Neural crest cell (in vitro differentiated cells): ENCODE measurements around the gene UGT2B10. TPM values are rescaled to one million over a fixed set of nuclear protein-coding genes. Genes with fewer than 3 reads are reported as not detected.
"Not testable (repeated sequence)": the region's sequence is repeated elsewhere in the genome, so short reads cannot be mapped to it uniquely, and the experiment has no call there.

Experiments
- DNase-seq: peaks from one replicate; pipeline ENCODE4 v3.0.0; 2021; ENCODE audit warnings: low read depth, mixed read lengths, low spot score
- H3K27ac Mint-ChIP-seq: one replicate; pipeline ENCODE4 v1.8.0; 2021; ENCODE audit warnings: mild to moderate bottlenecking, mixed read lengths; ENCODE audit not compliant: unreplicated experiment
- H3K27me3 Mint-ChIP-seq: 2 replicates; pipeline ENCODE4 v1.8.0; 2021; ENCODE audit warnings: low read depth, mild to moderate bottlenecking, mixed read lengths
- H3K36me3 Mint-ChIP-seq: 2 replicates; pipeline ENCODE4 v1.8.0; 2021; ENCODE audit warnings: low read depth, mild to moderate bottlenecking, mixed read lengths
- H3K4me1 Mint-ChIP-seq: 2 replicates; pipeline ENCODE4 v1.8.0; 2021; ENCODE audit warnings: mixed read lengths
- H3K4me3 Mint-ChIP-seq: one replicate; pipeline ENCODE4 v1.8.0; 2021; ENCODE audit warnings: mild to moderate bottlenecking, mixed read lengths
- H3K9me3 Mint-ChIP-seq: 2 replicates; pipeline ENCODE4 v1.8.0; 2021; ENCODE audit warnings: mixed read lengths
- total RNA-seq: library from RNA; stranded (reverse); gene quantifications from 2 replicates; pipeline ENCODE4 v1.2.1, GENCODE V29; 2021
- TF ChIP-seq, protein P1 (sequence below): fragments of 200-600 bp; sonication (generic); conservative IDR thresholded peaks from 2 replicates; pipeline ENCODE4 v1.5.0; 2021; ENCODE audit warnings: antibody characterized with exemption, mild to moderate bottlenecking

UGT2B10 gene
- total RNA-seq, 1 donor from 2014 or later = not detected

DNA sequence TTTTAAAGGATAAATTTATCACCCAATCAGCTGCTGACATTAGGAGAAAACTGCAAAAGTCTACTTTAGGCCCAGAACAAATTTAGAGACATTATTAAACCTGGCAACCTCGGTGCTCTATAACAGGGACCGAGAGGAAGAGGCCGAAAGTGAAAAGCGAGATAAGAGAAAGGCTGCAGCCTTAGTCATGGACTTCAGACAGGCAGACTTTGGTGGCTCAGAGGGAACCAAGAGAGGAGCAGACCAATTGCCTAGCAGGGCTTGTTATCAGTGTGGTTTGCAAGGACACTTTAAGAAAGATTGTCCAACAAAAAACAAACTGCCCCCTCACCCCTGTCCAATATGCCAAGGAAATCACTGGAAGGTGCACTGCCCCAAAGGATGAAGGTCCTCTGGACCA lies 12.8 kb upstream of the UGT2B10 start:
- Mint-ChIP-seq H3K27ac (no peak overlapping the region), H3K36me3 (no peaks in the 10 kb centered on the region), H3K4me1 (peaks cover 8% of the 10 kb centered on the region), H3K9me3 (peaks cover 2% of the 10 kb centered on the region), H3K4me3 (no peak overlapping the region), H3K27me3 (no peaks in the 10 kb centered on the region)
- TF ChIP-seq, protein P1, sequence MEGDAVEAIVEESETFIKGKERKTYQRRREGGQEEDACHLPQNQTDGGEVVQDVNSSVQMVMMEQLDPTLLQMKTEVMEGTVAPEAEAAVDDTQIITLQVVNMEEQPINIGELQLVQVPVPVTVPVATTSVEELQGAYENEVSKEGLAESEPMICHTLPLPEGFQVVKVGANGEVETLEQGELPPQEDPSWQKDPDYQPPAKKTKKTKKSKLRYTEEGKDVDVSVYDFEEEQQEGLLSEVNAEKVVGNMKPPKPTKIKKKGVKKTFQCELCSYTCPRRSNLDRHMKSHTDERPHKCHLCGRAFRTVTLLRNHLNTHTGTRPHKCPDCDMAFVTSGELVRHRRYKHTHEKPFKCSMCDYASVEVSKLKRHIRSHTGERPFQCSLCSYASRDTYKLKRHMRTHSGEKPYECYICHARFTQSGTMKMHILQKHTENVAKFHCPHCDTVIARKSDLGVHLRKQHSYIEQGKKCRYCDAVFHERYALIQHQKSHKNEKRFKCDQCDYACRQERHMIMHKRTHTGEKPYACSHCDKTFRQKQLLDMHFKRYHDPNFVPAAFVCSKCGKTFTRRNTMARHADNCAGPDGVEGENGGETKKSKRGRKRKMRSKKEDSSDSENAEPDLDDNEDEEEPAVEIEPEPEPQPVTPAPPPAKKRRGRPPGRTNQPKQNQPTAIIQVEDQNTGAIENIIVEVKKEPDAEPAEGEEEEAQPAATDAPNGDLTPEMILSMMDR = no peak
- DNase-seq = no peak

DNA sequence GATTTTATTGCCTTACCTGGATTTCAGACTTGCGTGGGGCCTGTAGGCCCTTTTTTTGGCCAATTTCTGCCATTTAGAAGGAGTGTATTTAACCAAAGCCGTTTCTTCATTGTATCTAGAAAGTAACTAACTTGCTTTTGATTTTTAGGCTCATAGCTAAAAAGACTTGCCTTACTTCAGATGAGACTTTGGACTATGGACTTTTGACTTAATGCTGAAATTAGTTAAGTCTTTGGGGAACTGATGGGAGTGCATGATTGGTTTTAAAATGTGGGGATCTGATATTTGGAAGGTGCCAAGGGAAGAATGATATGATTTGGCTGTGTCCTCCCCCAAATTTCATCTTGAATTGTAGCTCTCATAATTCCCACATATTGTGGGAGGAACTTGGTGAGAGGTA lies 7.7 kb upstream of the UGT2B10 start:
- peaks cover 8% of the 10 kb centered on the region for H3K4me1 Mint-ChIP-seq
- TF ChIP-seq, protein P1 = no peak
- H3K4me3 Mint-ChIP-seq = no peak overlapping the region
- no peak overlapping the region for H3K27ac Mint-ChIP-seq
- peaks cover 4% of the 10 kb centered on the region for H3K36me3 Mint-ChIP-seq
- peaks cover 8% of the 10 kb centered on the region for H3K9me3 Mint-ChIP-seq
- no peaks in the 10 kb centered on the region for H3K27me3 Mint-ChIP-seq
- DNase-seq = no peak

DNA sequence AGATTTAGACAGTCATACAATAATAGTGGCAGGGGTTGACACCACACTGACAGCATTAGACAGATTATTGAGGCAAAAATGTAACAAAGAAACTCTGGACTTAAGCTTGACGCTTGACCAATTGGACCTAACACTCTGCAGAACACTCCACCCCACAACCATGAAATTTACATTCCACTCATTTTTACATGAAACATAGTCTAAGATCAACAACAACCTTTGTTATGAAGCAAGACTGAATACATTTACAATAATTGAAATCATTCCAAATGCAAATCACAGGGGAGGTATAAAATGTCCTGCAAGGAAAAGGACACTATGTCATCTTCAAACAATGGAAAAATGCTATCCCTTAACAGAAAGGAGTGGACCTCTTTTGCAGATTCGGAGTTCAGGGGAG lies 4.9 kb upstream of the UGT2B10 start:
- no peak for DNase-seq
- Mint-ChIP-seq H3K27ac (no peak overlapping the region), H3K36me3 (peaks cover 4% of the 10 kb centered on the region), H3K27me3 (no peaks in the 10 kb centered on the region), H3K9me3 (peaks cover 8% of the 10 kb centered on the region), H3K4me3 (no peak overlapping the region), H3K4me1 (peaks cover under 1% of the 10 kb centered on the region)
- TF ChIP-seq, protein P1 = no peak

DNA sequence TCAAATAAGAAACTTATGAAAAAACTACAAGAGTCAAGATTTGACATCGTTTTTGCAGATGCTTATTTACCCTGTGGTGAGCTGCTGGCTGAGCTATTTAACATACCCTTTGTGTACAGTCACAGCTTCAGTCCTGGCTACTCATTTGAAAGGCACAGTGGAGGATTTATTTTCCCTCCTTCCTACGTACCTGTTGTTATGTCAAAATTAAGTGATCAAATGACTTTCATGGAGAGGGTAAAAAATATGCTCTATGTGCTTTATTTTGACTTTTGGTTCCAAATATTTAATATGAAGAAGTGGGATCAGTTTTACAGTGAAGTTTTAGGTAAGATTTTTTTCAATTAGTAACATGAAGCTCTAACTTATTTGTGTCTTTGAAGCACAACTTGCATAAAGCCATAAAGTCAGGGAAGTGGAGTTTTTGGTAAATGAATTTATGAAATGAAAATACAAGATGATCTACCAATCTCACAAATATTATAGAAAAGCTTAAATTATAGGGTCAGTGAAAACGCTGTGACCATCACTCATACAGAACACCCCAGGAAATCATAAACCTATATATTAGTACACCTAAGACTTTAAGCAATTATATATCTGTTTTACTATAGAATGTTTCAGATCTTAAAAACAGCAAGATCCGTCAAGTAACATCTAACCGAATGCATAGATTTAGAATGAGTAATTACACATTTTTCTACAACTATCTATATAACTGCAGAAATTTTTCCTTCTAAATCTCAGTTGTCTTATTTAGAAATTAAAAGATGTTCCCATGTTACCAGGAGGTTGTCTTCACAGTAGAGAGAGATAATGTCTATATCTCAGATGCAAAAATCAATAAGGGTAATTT lies 844 bp downstream of the UGT2B10 start:
- H3K27ac Mint-ChIP-seq, H3K27me3 Mint-ChIP-seq, H3K4me1 Mint-ChIP-seq, DNase-seq, H3K9me3 Mint-ChIP-seq, H3K36me3 Mint-ChIP-seq, H3K4me3 Mint-ChIP-seq: not testable (repeated sequence)

DNA sequence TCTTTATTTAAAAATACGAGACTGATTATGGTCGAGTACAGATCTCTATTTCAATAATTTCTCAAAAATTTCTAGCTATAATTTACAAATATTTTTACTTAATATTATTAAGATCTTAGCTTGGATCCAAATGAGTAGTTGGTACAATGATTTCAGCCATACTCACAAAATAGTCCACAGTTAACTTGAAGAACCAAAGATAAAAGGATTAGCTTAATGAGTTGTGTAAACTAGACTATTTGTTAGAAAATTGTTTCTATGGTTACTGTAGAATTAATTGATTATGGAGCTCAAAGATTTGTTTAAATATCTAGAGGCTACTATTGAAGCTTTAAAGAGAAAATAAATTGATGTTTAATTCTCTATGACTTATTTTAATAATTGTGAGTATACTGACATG lies 1.6 kb downstream of the UGT2B10 start:
- Mint-ChIP-seq H3K27me3 (no peaks in the 10 kb centered on the region), H3K4me3 (no peak overlapping the region), H3K27ac (no peak overlapping the region), H3K9me3 (no peaks in the 10 kb centered on the region), H3K4me1 (peaks cover 9% of the 10 kb centered on the region), H3K36me3 (no peaks in the 10 kb centered on the region)
- TF ChIP-seq, protein P1 = no peak
- no peak for DNase-seq

DNA sequence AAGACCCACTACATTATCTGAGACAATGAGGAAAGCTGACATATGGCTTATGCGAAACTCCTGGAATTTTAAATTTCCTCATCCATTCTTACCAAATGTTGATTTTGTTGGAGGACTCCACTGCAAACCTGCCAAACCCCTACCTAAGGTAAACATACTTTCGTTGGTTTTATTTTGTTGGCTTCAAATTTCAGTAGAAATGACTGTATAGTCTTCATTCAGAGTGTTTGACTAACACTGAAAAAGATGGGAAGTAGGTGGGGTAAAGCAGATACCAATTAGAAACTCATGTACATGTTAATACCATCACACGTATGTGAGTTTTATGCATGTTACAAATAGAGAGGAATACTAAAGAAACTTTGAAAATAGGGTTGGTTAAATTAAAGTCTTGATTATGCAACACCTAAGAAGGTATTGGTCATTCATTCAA lies 2.3 kb downstream of the UGT2B10 start:
- not testable (repeated sequence) for H3K4me3 Mint-ChIP-seq, H3K36me3 Mint-ChIP-seq, H3K4me1 Mint-ChIP-seq

More for the DNA sequence above, 2.3 kb downstream of the UGT2B10 start:
- H3K27me3 Mint-ChIP-seq, DNase-seq, H3K9me3 Mint-ChIP-seq, H3K27ac Mint-ChIP-seq: not testable (repeated sequence)
